ENCODE data around the gene GAREM1. TPM values are rescaled to one million over a fixed set of nuclear protein-coding genes. Genes with fewer than 3 reads are reported as not detected.

GAREM1 gene
- total RNA-seq, 1 experiment from 2014 or later = 10.2 TPM

DNA sequence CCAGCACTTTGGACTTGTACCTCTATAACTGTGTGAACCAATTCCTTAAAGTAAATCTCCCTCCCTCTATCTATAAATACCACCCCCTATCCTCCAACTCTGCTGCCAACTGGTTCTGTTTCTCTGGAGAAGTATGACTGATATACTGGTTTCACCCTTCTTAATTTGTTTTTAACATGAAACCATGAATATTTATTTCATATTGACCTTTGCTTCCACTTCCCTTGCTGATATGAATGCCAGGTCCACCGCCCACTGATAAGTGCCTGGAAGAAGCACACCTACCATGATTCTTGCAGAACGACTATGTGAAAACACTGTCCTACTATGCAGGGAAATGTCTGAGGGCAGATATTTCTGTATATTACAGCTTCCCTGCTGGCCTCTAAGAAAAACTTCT, 131.6 kb downstream of the GAREM1 start:
- H3K4me2 ChIP-seq = no peak overlapping the region
- no peaks in the 10 kb centered on the region for H4K20me1 ChIP-seq (ENCODE audit: insufficient read depth)
- H2AFZ ChIP-seq = no peak overlapping the region
- H3K4me1 ChIP-seq (replicated peaks; ENCODE audit: insufficient read depth) = no peaks in the 10 kb centered on the region
- no peaks in the 10 kb centered on the region for H3K9me2 ChIP-seq (ENCODE audit: insufficient read depth)
- BruUV-seq (replicated peaks) = no TSS peak
- H3K36me3 ChIP-seq (ENCODE audit: low read depth) = no peaks in the 10 kb centered on the region
- H3K4me3 ChIP-seq = no peak overlapping the region
- H3F3A ChIP-seq (ENCODE audit: insufficient read depth, low read depth) = no peaks in the 10 kb centered on the region
- H3K79me2 ChIP-seq (ENCODE audit: low read depth) = no peaks in the 10 kb centered on the region
- ChIA-PET CTCF (no interaction called here), POLR2A (ENCODE audit: unreplicated experiment) (no interaction called here)
- no peak for DNase-seq
- no peak for TF ChIP-seq EZH2 (IDR thresholded peaks at IDR 0.05; ENCODE audit: low read depth)
- TF ChIP-seq, protein P1, sequence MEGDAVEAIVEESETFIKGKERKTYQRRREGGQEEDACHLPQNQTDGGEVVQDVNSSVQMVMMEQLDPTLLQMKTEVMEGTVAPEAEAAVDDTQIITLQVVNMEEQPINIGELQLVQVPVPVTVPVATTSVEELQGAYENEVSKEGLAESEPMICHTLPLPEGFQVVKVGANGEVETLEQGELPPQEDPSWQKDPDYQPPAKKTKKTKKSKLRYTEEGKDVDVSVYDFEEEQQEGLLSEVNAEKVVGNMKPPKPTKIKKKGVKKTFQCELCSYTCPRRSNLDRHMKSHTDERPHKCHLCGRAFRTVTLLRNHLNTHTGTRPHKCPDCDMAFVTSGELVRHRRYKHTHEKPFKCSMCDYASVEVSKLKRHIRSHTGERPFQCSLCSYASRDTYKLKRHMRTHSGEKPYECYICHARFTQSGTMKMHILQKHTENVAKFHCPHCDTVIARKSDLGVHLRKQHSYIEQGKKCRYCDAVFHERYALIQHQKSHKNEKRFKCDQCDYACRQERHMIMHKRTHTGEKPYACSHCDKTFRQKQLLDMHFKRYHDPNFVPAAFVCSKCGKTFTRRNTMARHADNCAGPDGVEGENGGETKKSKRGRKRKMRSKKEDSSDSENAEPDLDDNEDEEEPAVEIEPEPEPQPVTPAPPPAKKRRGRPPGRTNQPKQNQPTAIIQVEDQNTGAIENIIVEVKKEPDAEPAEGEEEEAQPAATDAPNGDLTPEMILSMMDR (conservative IDR thresholded peaks at IDR 0.05) = no peak
- intact Hi-C loops (cut with micrococcal nuclease; ENCODE audit: unreplicated experiment) = no loop called here
- H3K27me3 ChIP-seq (ENCODE audit: insufficient read depth, low read depth) = no peaks in the 10 kb centered on the region
- H3K9me3 ChIP-seq (ENCODE audit: insufficient read depth, low read depth) = no peaks in the 10 kb centered on the region
- no peak overlapping the region for H3K27ac ChIP-seq

DNA sequence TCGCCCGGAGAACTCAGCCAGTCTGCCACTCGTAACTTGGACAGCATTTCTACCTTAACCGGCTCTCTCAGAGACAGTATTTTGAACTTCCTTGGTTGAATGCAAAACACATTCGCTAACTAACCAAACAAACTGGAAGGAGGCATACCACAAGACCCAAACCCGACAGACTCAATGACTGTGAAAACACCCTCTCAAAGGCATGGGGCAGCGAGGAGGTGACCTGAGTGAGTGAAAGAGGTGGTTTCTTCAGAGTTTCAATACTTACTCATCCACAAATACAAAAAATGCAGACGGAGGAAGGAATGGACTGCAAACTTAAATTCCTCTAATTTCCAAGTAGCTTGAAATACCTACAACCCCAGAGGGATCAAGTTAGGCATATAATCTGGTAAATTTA, 132.9 kb downstream of the GAREM1 start:
- no TSS peak for BruUV-seq (replicated peaks)
- no peaks in the 10 kb centered on the region for H4K20me1 ChIP-seq (ENCODE audit: insufficient read depth)
- intact Hi-C loops (cut with micrococcal nuclease; ENCODE audit: unreplicated experiment) = no loop called here
- H3F3A ChIP-seq (ENCODE audit: insufficient read depth, low read depth) = no peaks in the 10 kb centered on the region
- H3K4me2 ChIP-seq = no peak overlapping the region
- TF ChIP-seq, protein P1 (conservative IDR thresholded peaks at IDR 0.05) = no peak
- no peak for TF ChIP-seq EZH2 (IDR thresholded peaks at IDR 0.05; ENCODE audit: low read depth)
- POLR2A ChIA-PET (ENCODE audit: unreplicated experiment) = no interaction called here
- H3K27ac ChIP-seq = no peak overlapping the region
- no peaks in the 10 kb centered on the region for H3K36me3 ChIP-seq (ENCODE audit: low read depth)
- no peaks in the 10 kb centered on the region for H3K9me3 ChIP-seq (ENCODE audit: insufficient read depth, low read depth)
- no peaks in the 10 kb centered on the region for H3K4me1 ChIP-seq (replicated peaks; ENCODE audit: insufficient read depth)
- H3K4me3 ChIP-seq = no peak overlapping the region
- CTCF ChIA-PET = no interaction called here
- no peaks in the 10 kb centered on the region for H3K79me2 ChIP-seq (ENCODE audit: low read depth)
- no peak for DNase-seq
- H3K9me2 ChIP-seq (ENCODE audit: insufficient read depth) = no peaks in the 10 kb centered on the region
- H3K27me3 ChIP-seq (ENCODE audit: insufficient read depth, low read depth) = no peaks in the 10 kb centered on the region
- no peak overlapping the region for H2AFZ ChIP-seq

DNA sequence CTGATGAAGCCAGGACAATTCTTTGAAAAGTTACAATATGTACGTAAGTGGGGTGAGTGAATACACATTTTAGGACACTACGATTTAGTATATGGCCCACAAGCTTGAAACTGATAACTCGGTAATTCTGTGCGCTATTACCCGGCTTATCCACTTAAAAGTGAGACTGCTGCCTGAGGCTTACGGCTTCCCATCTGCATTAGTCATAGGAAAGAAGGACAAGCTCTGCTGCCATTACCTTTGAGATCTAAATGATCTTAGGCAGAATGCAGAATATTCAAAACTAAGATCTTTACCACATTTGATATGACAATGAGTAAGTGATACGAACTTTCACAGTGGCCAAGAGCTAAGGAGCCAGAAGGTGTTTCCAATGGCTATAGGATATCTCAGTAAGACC, 133.3 kb downstream of the GAREM1 start:
- Histone ChIP-seq H3K9me3 (ENCODE audit: insufficient read depth, low read depth) (no peaks in the 10 kb centered on the region), H3K9me2 (ENCODE audit: insufficient read depth) (no peaks in the 10 kb centered on the region), H4K20me1 (ENCODE audit: insufficient read depth) (no peaks in the 10 kb centered on the region), H3K36me3 (ENCODE audit: low read depth) (no peaks in the 10 kb centered on the region), H2AFZ (no peak overlapping the region), H3F3A (ENCODE audit: insufficient read depth, low read depth) (no peaks in the 10 kb centered on the region), H3K4me3 (no peak overlapping the region), H3K27me3 (ENCODE audit: insufficient read depth, low read depth) (no peaks in the 10 kb centered on the region), H3K4me1 (replicated peaks; ENCODE audit: insufficient read depth) (no peaks in the 10 kb centered on the region), H3K4me2 (no peak overlapping the region), H3K79me2 (ENCODE audit: low read depth) (no peaks in the 10 kb centered on the region), H3K27ac (no peak overlapping the region)
- CTCF ChIA-PET = no interaction called here
- POLR2A ChIA-PET (ENCODE audit: unreplicated experiment) = no interaction called here
- no peak for TF ChIP-seq EZH2 (IDR thresholded peaks at IDR 0.05; ENCODE audit: low read depth)
- TF ChIP-seq, protein P1 (conservative IDR thresholded peaks at IDR 0.05) = no peak
- intact Hi-C loops (cut with micrococcal nuclease; ENCODE audit: unreplicated experiment) = no loop called here
- BruUV-seq (replicated peaks) = no TSS peak
- DNase-seq = no peak

Data from PC-9 (cell line).